Measurements from ENCODE around the gene HCN4.

The HCN4 gene

GRCh38 chr15:73344056-73344455 lies 24.7 kb downstream of the HCN4 start:
- no peak for DNase-seq (ENCODE audit: low read depth)

- DNase-seq (ENCODE audit: low read depth) = no peak
These were observed 26.7 kb downstream of the HCN4 start for GRCh38 chr15:73341886-73342600.

- DNase-seq (ENCODE audit: low read depth) = no peak
These were observed 28.1 kb downstream of the HCN4 start for GRCh38 chr15:73340502-73341192.

GRCh38 chr15:73338606-73339374 lies 30.0 kb downstream of the HCN4 start:
- no peak for DNase-seq (ENCODE audit: low read depth)

- DNase-seq (ENCODE audit: low read depth) = no peak
These were observed 30.7 kb downstream of the HCN4 start for GRCh38 chr15:73338058-73338457.

GRCh38 chr15:73337187-73337586 lies 31.6 kb downstream of the HCN4 start:
- no peak for DNase-seq (ENCODE audit: low read depth)

- DNase-seq (ENCODE audit: low read depth) = no peak
These were observed 32.0 kb downstream of the HCN4 start for GRCh38 chr15:73336756-73337155.

GRCh38 chr15:73335471-73335870 lies 33.3 kb downstream of the HCN4 start:
- no peak for DNase-seq (ENCODE audit: low read depth)

- DNase-seq (ENCODE audit: low read depth) = no peak
These were observed 33.7 kb downstream of the HCN4 start for GRCh38 chr15:73335026-73335425.

GRCh38 chr15:73334086-73334485 lies 34.7 kb downstream of the HCN4 start:
- DNase-seq (ENCODE audit: low read depth) = no peak

GRCh38 chr15:73333001-73333400 lies 35.8 kb downstream of the HCN4 start:
- DNase-seq (ENCODE audit: low read depth) = no peak

- DNase-seq (ENCODE audit: low read depth) = no peak
These were observed 36.5 kb downstream of the HCN4 start for GRCh38 chr15:73331991-73332925.

GRCh38 chr15:73331501-73331900 lies 37.3 kb downstream of the HCN4 start:
- no peak for DNase-seq (ENCODE audit: low read depth)

GRCh38 chr15:73330206-73331051 lies 38.3 kb downstream of the HCN4 start:
- DNase-seq (ENCODE audit: low read depth) = no peak

GRCh38 chr15:73329501-73330200 lies 39.1 kb downstream of the HCN4 start:
- DNase-seq (ENCODE audit: low read depth) = no peak

- DNase-seq (ENCODE audit: low read depth) = no peak
These were observed 39.8 kb downstream of the HCN4 start for GRCh38 chr15:73328981-73329380.

- no peak for DNase-seq (ENCODE audit: low read depth)
These were observed 40.5 kb downstream of the HCN4 start for GRCh38 chr15:73328149-73328820.

GRCh38 chr15:73326157-73326556 lies 42.6 kb downstream of the HCN4 start:
- no peak for DNase-seq (ENCODE audit: low read depth)

GRCh38 chr15:73325191-73325861 lies 43.4 kb downstream of the HCN4 start:
- DNase-seq (ENCODE audit: low read depth) = no peak

Measured in activated T-helper 9 cell treated with anti-CD3 and anti-CD28 coated beads, Interleukin-2, amount 50 U/mL, for 16 hours (primary cell).